Upper lobe of left lung (tissue), 6 donors: ENCODE results near the gene MYO16. TPM values are rescaled to one million over a fixed set of nuclear protein-coding genes. Genes with fewer than 3 reads are reported as not detected.

Source experiments
- ATAC-seq, 2 donors: fragments of 200-7000 bp; cut with Tn5 transposase; one replicate each; pipeline ENCODE4 v1.9.1; 2022; ENCODE audit warnings: mild to moderate bottlenecking in 2 of 2, moderate library complexity in 2 of 2; ENCODE audit not compliant: low FRiP score in 2 of 2
- DNase-seq, 2 donors: peaks; one replicate each; pipeline ENCODE4 v3.0.0-alpha.2; 2019 to 2020
- H3K27ac ChIP-seq, 4 donors: fragments of 200-600 bp; sonication (generic); one replicate each; pipeline ENCODE4 v1.5.1; 2016 to 2019
- H3K27me3 ChIP-seq, 4 donors: fragments of 200-600 bp; sonication (generic); one replicate each; pipeline ENCODE4 v1.5.1; 2017 to 2019
- H3K36me3 ChIP-seq, 4 donors: fragments of 200-600 bp; sonication (generic); one replicate each; pipeline ENCODE4 v1.5.1; 2016 to 2019
- H3K4me1 ChIP-seq, 4 donors: fragments of 200-600 bp; sonication (generic); one replicate each; pipeline ENCODE4 v1.5.1; 2018 to 2019
- H3K4me3 ChIP-seq, 4 donors: fragments of 200-600 bp; sonication (generic); one replicate each; pipeline ENCODE4 v1.5.1; 2017 to 2019; ENCODE audit warnings: mild to moderate bottlenecking in 2 of 4, moderate library complexity in 1 of 4
- H3K9me3 ChIP-seq, 4 donors: fragments of 200-600 bp; sonication (generic); one replicate each; pipeline ENCODE4 v1.5.1; 2018 to 2019
- EP300 ChIP-seq, 4 donors: sonication (generic); formaldehyde crosslinking; IDR thresholded peaks; one replicate each; pipeline ENCODE4 v1.5.1; 2017; ENCODE audit warnings: antibody characterized with exemption in 4 of 4, control low read depth in 2 of 4
- POLR2A ChIP-seq, 4 donors: fragments of 450-650 bp; IDR thresholded peaks; one replicate each; pipeline ENCODE4 v1.5.1; 2016 to 2017; ENCODE audit warnings: antibody characterized with exemption in 4 of 4, mild to moderate bottlenecking in 2 of 4
- POLR2AphosphoS5 ChIP-seq, 2 donors: sonication (generic); formaldehyde crosslinking; IDR thresholded peaks; one replicate each; pipeline ENCODE4 v1.5.1; 2017; ENCODE audit warnings: antibody characterized with exemption in 2 of 2
- WGBS, 2 donors: methylation state at CpG; one replicate each; pipeline ENCODE4 v1.1.5; 2017 to 2018; 5-methylcytosine and 5-hydroxymethylcytosine counted together
- total RNA-seq, 6 donors: library from RNA; depleted of rRNA in 4 of 6; stranded (reverse); fragments of >200 nt in 4 of 6; gene quantifications; one replicate each; pipeline versions ENCODE4 v1.1.0 to v1.2.1, GENCODE V29; 2016 to 2021
- TF ChIP-seq, protein P1 (sequence below), 6 experiments: fragments of 450-650 bp in 4 of 6; fragments of 200-600 bp in 2 of 6; sonication (generic) in 2 of 6; IDR thresholded peaks; one replicate each; pipeline ENCODE4 v1.5.1; 2016 to 2019; ENCODE audit warnings: antibody characterized with exemption in 6 of 6
- donor health status: DM: no; HTN: no; CAD: no; lungs with moderate emphysema.
- donor health status: DM: no; HTN: yes; CAD: no; lungs with severe emphysema.

The MYO16 gene
- total RNA-seq, 6 donors from 2014 or later: under 0.01 to 0.55 (median 0.20) TPM; not detected in 1

DNA sequence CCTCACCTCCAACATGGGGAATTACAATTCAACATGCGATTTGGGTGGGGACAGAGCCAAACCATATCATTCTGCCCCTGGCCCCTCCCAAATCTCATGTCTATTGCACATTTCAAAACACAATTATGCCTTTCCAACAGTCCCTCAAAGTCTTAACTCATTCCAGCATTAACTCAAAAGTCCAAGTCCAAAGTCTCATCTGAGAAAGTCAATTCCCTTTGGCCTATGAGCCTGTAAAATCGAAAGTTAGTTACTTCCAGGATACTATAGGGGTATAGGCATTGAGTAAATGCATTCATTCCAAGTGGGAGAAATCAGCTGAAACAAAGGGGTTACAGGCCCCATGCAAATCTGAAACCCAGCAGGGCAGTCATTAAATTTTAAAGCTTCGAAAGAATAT is 598.8 kb downstream of the MYO16 start:
- DNase-seq: no peak

DNA sequence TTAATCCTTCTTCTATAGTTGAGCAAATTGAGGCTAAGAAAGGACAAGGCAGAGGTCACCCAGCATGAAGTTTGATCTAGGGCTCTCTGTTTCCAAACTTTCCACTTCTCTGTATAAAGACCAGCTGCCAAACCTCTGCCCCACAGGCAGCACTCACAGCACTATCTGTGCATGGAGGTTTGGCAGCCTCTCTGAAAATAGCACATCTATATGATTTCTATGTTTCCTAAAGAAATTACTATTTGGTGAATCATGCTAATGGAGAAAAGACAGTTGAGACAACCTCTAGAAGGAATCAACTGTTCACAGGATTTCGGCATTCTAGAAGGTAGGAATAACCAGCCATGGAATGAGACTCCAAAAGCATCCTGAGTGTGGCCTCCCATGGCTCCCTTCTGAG is 602.5 kb downstream of the MYO16 start:
- Histone ChIP-seq H3K4me3 (no peak overlapping the region), H3K9me3 (peaks cover 0 to 5% (median 2%) of the 10 kb centered on the region in 4 donors), H3K36me3 (no peaks in the 10 kb centered on the region), H3K27me3 (no peaks in the 10 kb centered on the region), H3K4me1 (no peaks in the 10 kb centered on the region), H3K27ac (no peak overlapping the region)
- DNase-seq (no peak), ATAC-seq (no peak)
- TF ChIP-seq EP300 (IDR thresholded peaks at IDR 0.05) (no peak), POLR2AphosphoS5 (IDR thresholded peaks at IDR 0.05) (no peak), POLR2A (IDR thresholded peaks at IDR 0.05) (no peak)
- TF ChIP-seq, protein P1, sequence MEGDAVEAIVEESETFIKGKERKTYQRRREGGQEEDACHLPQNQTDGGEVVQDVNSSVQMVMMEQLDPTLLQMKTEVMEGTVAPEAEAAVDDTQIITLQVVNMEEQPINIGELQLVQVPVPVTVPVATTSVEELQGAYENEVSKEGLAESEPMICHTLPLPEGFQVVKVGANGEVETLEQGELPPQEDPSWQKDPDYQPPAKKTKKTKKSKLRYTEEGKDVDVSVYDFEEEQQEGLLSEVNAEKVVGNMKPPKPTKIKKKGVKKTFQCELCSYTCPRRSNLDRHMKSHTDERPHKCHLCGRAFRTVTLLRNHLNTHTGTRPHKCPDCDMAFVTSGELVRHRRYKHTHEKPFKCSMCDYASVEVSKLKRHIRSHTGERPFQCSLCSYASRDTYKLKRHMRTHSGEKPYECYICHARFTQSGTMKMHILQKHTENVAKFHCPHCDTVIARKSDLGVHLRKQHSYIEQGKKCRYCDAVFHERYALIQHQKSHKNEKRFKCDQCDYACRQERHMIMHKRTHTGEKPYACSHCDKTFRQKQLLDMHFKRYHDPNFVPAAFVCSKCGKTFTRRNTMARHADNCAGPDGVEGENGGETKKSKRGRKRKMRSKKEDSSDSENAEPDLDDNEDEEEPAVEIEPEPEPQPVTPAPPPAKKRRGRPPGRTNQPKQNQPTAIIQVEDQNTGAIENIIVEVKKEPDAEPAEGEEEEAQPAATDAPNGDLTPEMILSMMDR (IDR thresholded peaks at IDR 0.05): no peak
- WGBS, 2 donors: 87 to 94% methylated on average over 1 of the region's 1 CpG

More for the DNA sequence above, 598.8 kb downstream of the MYO16 start:
- no peaks in the 10 kb centered on the region for H3K4me1 ChIP-seq
- no peak overlapping the region for H3K4me3 ChIP-seq
- TF ChIP-seq POLR2A (IDR thresholded peaks at IDR 0.05) (no peak), POLR2AphosphoS5 (IDR thresholded peaks at IDR 0.05) (no peak), EP300 (IDR thresholded peaks at IDR 0.05) (no peak)
- TF ChIP-seq, protein P1 (IDR thresholded peaks at IDR 0.05): no peak
- no peaks in the 10 kb centered on the region for H3K27me3 ChIP-seq
- no peaks in the 10 kb centered on the region for H3K36me3 ChIP-seq
- H3K27ac ChIP-seq: no peak overlapping the region
- peaks cover 0 to 12% (median 2%) of the 10 kb centered on the region in 4 donors for H3K9me3 ChIP-seq
- no peak for ATAC-seq
- 85 to 93% methylated on average over 3 of the region's 3 CpGs for WGBS, 2 donors

DNA sequence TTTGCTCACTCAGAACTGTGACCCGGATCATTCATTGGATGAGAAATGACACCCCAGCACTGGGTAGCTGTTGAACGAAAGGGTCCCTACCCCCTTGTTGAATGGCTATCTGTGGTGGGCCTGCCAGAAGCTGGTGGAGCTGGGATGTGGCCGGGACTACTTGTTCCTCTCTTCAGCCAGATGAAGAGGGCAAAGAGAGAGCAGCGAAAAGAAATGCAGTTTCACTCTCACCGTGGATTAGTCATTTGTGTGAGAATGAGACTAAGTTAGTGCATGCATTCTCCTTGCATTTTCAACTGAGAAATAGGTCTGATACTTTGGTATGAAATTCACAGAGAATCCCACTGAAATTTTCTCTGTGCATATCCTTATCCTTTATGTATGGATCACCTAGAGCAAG is 603.9 kb downstream of the MYO16 start:
- Histone ChIP-seq H3K9me3 (peaks cover 0 to 5% (median 2%) of the 10 kb centered on the region in 4 donors), H3K4me3 (no peak overlapping the region), H3K36me3 (no peaks in the 10 kb centered on the region), H3K27ac (no peak overlapping the region), H3K4me1 (no peaks in the 10 kb centered on the region), H3K27me3 (no peaks in the 10 kb centered on the region)
- DNase-seq (no peak), ATAC-seq (no peak)
- 85 to 88% methylated on average over 5 of the region's 5 CpGs for WGBS, 2 donors
- TF ChIP-seq EP300 (IDR thresholded peaks at IDR 0.05): no peak
- TF ChIP-seq POLR2A (IDR thresholded peaks at IDR 0.05): no peak
- no peak for TF ChIP-seq POLR2AphosphoS5 (IDR thresholded peaks at IDR 0.05)
- TF ChIP-seq, protein P1 (IDR thresholded peaks at IDR 0.05): no peak

DNA sequence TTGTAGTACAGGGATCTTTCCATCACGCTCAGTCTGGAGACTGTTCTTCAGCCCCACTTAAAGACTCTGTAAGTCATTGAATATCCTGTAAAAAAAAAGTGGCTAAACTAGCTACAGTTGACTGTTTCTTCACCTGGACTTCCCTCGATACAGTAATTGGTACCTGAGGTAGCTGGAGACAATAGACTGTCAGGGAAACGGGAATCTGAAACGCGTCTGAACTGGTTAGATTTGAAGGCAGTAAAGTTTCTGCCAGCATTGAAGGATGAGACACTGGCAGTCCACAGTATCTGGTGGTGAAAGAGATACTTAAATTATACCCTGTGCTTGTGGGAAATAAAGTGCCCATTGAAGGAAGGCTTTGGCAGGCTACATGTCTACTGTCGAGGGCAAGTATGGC is 606.5 kb downstream of the MYO16 start:
- H3K9me3 ChIP-seq: no peaks in the 10 kb centered on the region
- no peaks in the 10 kb centered on the region for H3K27me3 ChIP-seq
- WGBS, 2 donors: 74 to 75% methylated on average over 6 of the region's 6 CpGs
- H3K4me3 ChIP-seq: no peak overlapping the region
- TF ChIP-seq, protein P1 (IDR thresholded peaks at IDR 0.05): no peak
- TF ChIP-seq EP300 (IDR thresholded peaks at IDR 0.05) (no peak), POLR2A (IDR thresholded peaks at IDR 0.05) (no peak), POLR2AphosphoS5 (IDR thresholded peaks at IDR 0.05) (no peak)
- no peaks in the 10 kb centered on the region for H3K4me1 ChIP-seq
- ATAC-seq (no peak), DNase-seq (no peak)
- no peaks in the 10 kb centered on the region for H3K36me3 ChIP-seq
- H3K27ac ChIP-seq: no peak overlapping the region

DNA sequence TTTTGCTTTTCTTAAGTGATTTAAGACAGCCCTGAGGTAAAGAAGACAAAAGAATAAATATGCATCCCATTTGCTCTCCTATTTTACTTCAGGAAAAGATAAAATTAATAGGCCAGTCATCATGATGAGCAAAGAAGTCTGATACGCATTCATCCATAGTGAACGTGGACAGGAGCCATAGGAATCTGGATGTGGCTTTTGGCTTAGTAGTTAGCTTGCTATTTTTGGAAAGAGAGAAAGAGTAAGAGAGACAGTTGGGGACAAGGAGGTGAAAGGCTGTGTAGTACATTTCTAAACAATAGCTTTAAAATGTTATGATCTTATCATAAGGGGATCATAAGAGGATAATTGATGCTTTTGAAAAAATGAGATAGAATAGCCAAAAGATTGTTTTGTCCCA is 611.7 kb downstream of the MYO16 start:
- ATAC-seq (no peak), DNase-seq (no peak)
- Histone ChIP-seq H3K27me3 (no peaks in the 10 kb centered on the region), H3K27ac (no peak overlapping the region), H3K4me3 (no peak overlapping the region), H3K9me3 (no peaks in the 10 kb centered on the region), H3K4me1 (peaks cover 0 to 10% (median 9%) of the 10 kb centered on the region in 4 donors), H3K36me3 (no peaks in the 10 kb centered on the region)
- TF ChIP-seq, protein P1 (IDR thresholded peaks at IDR 0.05): no peak
- TF ChIP-seq POLR2AphosphoS5 (IDR thresholded peaks at IDR 0.05) (no peak), POLR2A (IDR thresholded peaks at IDR 0.05) (no peak), EP300 (IDR thresholded peaks at IDR 0.05) (no peak)
- 86 to 94% methylated on average over 2 of the region's 2 CpGs for WGBS, 2 donors
